RCC 7860 (cell line): Measurements from ENCODE around the gene TEX54.
"Not testable (repeated sequence)": the region's sequence is repeated elsewhere in the genome, so short reads cannot be mapped to it uniquely, and the experiment has no call there.

ENCODE experiments used
- DNase-seq: peaks from one replicate; pipeline ENCODE4 v3.0.0-alpha.2; 2015; ENCODE audit warnings: low spot score
- FAIRE-seq: peaks from 2 replicates; lab custom pipeline; 2012; peaks lifted over from hg19 to GRCh38; lab: Jason Lieb, UNC

The TEX54 gene

GRCh38 chr11:62855571-62856332 is 23.1 kb upstream of the TEX54 start:
- DNase-seq (peak; percentile 97), FAIRE-seq (peak; percentile 83)

GRCh38 chr11:62854825-62855570 is 22.4 kb upstream of the TEX54 start:
- DNase-seq (peak; percentile 7), FAIRE-seq (no peak)

- FAIRE-seq (no peak), DNase-seq (no peak)
Measured at GRCh38 chr11:62854013-62854824, 21.6 kb upstream of the TEX54 start.

GRCh38 chr11:62853279-62853965 is 20.8 kb upstream of the TEX54 start:
- DNase-seq (no peak), FAIRE-seq (no peak)

GRCh38 chr11:62852523-62853188 is 20.0 kb upstream of the TEX54 start:
- no peak for FAIRE-seq
- no peak for DNase-seq

- DNase-seq (peak; percentile 10), FAIRE-seq (no peak)
Measured at GRCh38 chr11:62851807-62852522, 19.3 kb upstream of the TEX54 start.

GRCh38 chr11:62850911-62851806 is 18.5 kb upstream of the TEX54 start:
- DNase-seq (peak; percentile 50), FAIRE-seq (no peak)

- DNase-seq (no peak), FAIRE-seq (no peak)
Measured at GRCh38 chr11:62847767-62848314, 15.2 kb upstream of the TEX54 start.

GRCh38 chr11:62846177-62846576 is 13.5 kb upstream of the TEX54 start:
- no peak for FAIRE-seq
- no peak for DNase-seq

- FAIRE-seq (no peak), DNase-seq (no peak)
Measured at GRCh38 chr11:62844154-62844553, 11.5 kb upstream of the TEX54 start.

- FAIRE-seq (no peak), DNase-seq (no peak)
Measured at GRCh38 chr11:62843466-62843865, 10.8 kb upstream of the TEX54 start.

GRCh38 chr11:62842891-62843290 is 10.2 kb upstream of the TEX54 start:
- FAIRE-seq, result not testable (repeated sequence)

GRCh38 chr11:62842171-62842741 is 9.6 kb upstream of the TEX54 start:
- no peak for DNase-seq
- no peak for FAIRE-seq

More at GRCh38 chr11:62842891-62843290, 10.2 kb upstream of the TEX54 start:
- DNase-seq, result not testable (repeated sequence)

- DNase-seq, result peak; percentile 100
- FAIRE-seq, result peak; percentile 97
Measured at GRCh38 chr11:62841361-62842170, 8.9 kb upstream of the TEX54 start.

GRCh38 chr11:62840721-62841360 is 8.2 kb upstream of the TEX54 start:
- not testable (repeated sequence) for FAIRE-seq
- peak; percentile 90 for DNase-seq
